ENCODE results near the gene DKK3. TPM values are rescaled to one million over a fixed set of nuclear protein-coding genes. Genes with fewer than 3 reads are reported as not detected.
A peak's percentile ranks its signal among the peaks of the same experiment; 100 is the strongest.

Gene DKK3
- total and polyA plus RNA-seq, 4 donors, result 3.1 to 9.9 (median 7.1) TPM

DNA sequence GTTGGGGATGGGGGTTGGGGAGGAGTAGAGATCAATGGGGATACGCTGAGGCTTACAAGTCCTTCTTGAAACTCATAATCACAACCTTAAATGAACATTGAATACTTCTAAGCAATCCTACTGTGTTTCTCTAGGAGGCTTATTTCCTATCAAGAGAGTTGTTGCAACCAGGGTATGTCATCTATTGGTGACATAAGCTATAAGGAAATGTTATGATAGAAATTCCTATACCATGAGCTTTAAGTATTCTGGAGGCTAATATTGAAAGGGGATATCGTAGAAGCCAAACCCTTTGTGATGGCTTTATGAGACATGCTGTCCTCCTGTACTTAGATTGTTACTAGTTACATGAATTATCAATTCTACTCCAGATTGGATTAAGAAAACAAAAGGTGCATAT is 72.9 kb downstream of the DKK3 start:
- H3K9me3 ChIP-seq (ENCODE audit: control insufficient read depth in 4 of 4, low read length in 3 of 4), result no peaks in the 10 kb centered on the region
- no peak overlapping the region for H3K27ac ChIP-seq (ENCODE audit: low read depth in 1 of 2, low read length in 2 of 2)
- H3K9ac ChIP-seq (ENCODE audit: low read depth in 1 of 2, low read length in 2 of 2), result no peak overlapping the region
- H3K4me1 ChIP-seq (ENCODE audit: control insufficient read depth in 4 of 4, insufficient read depth in 4 of 4, low read length in 3 of 4), result peaks cover 0 to 9% (median 0%) of the 10 kb centered on the region in 4 donors
- 95% methylated on average over 2 of the region's 2 CpGs for WGBS
- H3K27me3 ChIP-seq (ENCODE audit: control insufficient read depth in 4 of 4, insufficient read depth in 4 of 4, low read length in 3 of 4), result no peaks in the 10 kb centered on the region
- H3K36me3 ChIP-seq (ENCODE audit: control insufficient read depth in 4 of 4, insufficient read depth in 3 of 4, low read depth in 1 of 4, low read length in 3 of 4), result peaks cover 4 to 34% (median 18%) of the 10 kb centered on the region in 4 donors
- no peak for DNase-seq (ENCODE audit: low spot score)
- TF ChIP-seq HNF4G (IDR thresholded peaks at IDR 0.05) (no peak), JUND (IDR thresholded peaks at IDR 0.05) (no peak), SP1 (IDR thresholded peaks at IDR 0.05) (no peak), YY1 (IDR thresholded peaks at IDR 0.05) (no peak), FOXA2 (IDR thresholded peaks at IDR 0.05) (no peak)
- TF ChIP-seq, protein P1, sequence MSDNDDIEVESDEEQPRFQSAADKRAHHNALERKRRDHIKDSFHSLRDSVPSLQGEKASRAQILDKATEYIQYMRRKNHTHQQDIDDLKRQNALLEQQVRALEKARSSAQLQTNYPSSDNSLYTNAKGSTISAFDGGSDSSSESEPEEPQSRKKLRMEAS (IDR thresholded peaks at IDR 0.05), result no peak
- no peak overlapping the region for H3K4me3 ChIP-seq (ENCODE audit: low read depth in 1 of 3, low read length in 3 of 3)

GRCh38 chr11:11931461-11932055 is 76.9 kb downstream of the DKK3 start:
- H3K27ac ChIP-seq (ENCODE audit: low read depth in 1 of 2, low read length in 2 of 2), result no peak overlapping the region
- H3K9ac ChIP-seq (ENCODE audit: low read depth in 1 of 2, low read length in 2 of 2), result no peak overlapping the region
- H3K9me3 ChIP-seq (ENCODE audit: control insufficient read depth in 4 of 4, low read length in 3 of 4), result no peaks in the 10 kb centered on the region
- no peaks in the 10 kb centered on the region for H3K4me1 ChIP-seq (ENCODE audit: control insufficient read depth in 4 of 4, insufficient read depth in 4 of 4, low read length in 3 of 4)
- peaks cover 4 to 41% (median 17%) of the 10 kb centered on the region in 4 donors for H3K36me3 ChIP-seq (ENCODE audit: control insufficient read depth in 4 of 4, insufficient read depth in 3 of 4, low read depth in 1 of 4, low read length in 3 of 4)
- H3K27me3 ChIP-seq (ENCODE audit: control insufficient read depth in 4 of 4, insufficient read depth in 4 of 4, low read length in 3 of 4), result no peaks in the 10 kb centered on the region
- H3K4me3 ChIP-seq (ENCODE audit: low read depth in 1 of 3, low read length in 3 of 3), result no peak overlapping the region
- WGBS, result 55% methylated on average over 5 of the region's 5 CpGs
- TF ChIP-seq EGR1 (IDR thresholded peaks at IDR 0.05; ENCODE audit: low read depth in 2 of 2) (peak in 1 of 2 donors; percentile 17), RXRA (IDR thresholded peaks at IDR 0.05) (peak in 1 of 2 donors; percentile 32), CTCF (IDR thresholded peaks at IDR 0.05; ENCODE audit: low read depth, low read length, missing input control) (peak; percentile 70), HNF4A (conservative IDR thresholded peaks at IDR 0.05) (peak; percentile 7 to 20), NR2F2 (IDR thresholded peaks at IDR 0.05) (no peak), RAD21 (IDR thresholded peaks at IDR 0.05) (peak; percentile 96), GABPA (IDR thresholded peaks at IDR 0.05 in 1 of 2, conservative IDR thresholded peaks at IDR 0.05 in 1 of 2) (no peak)
- no peak for DNase-seq (ENCODE audit: low spot score)

- TF ChIP-seq SP1 (IDR thresholded peaks at IDR 0.05), result no peak
- TF ChIP-seq, protein P1 (IDR thresholded peaks at IDR 0.05), result no peak
- TF ChIP-seq, protein P2, sequence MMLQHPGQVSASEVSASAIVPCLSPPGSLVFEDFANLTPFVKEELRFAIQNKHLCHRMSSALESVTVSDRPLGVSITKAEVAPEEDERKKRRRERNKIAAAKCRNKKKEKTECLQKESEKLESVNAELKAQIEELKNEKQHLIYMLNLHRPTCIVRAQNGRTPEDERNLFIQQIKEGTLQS (IDR thresholded peaks at IDR 0.05), result no peak
- no peak for TF ChIP-seq HNF4G (IDR thresholded peaks at IDR 0.05)
- TF ChIP-seq CTCF (IDR thresholded peaks at IDR 0.05; ENCODE audit: low read depth, low read length, missing input control), result no peak
- TF ChIP-seq GABPA (IDR thresholded peaks at IDR 0.05 in 1 of 2, conservative IDR thresholded peaks at IDR 0.05 in 1 of 2), result no peak
- no peak for TF ChIP-seq RXRA (IDR thresholded peaks at IDR 0.05)
- no peak for TF ChIP-seq HNF4A (conservative IDR thresholded peaks at IDR 0.05)
- TF ChIP-seq, protein P3, sequence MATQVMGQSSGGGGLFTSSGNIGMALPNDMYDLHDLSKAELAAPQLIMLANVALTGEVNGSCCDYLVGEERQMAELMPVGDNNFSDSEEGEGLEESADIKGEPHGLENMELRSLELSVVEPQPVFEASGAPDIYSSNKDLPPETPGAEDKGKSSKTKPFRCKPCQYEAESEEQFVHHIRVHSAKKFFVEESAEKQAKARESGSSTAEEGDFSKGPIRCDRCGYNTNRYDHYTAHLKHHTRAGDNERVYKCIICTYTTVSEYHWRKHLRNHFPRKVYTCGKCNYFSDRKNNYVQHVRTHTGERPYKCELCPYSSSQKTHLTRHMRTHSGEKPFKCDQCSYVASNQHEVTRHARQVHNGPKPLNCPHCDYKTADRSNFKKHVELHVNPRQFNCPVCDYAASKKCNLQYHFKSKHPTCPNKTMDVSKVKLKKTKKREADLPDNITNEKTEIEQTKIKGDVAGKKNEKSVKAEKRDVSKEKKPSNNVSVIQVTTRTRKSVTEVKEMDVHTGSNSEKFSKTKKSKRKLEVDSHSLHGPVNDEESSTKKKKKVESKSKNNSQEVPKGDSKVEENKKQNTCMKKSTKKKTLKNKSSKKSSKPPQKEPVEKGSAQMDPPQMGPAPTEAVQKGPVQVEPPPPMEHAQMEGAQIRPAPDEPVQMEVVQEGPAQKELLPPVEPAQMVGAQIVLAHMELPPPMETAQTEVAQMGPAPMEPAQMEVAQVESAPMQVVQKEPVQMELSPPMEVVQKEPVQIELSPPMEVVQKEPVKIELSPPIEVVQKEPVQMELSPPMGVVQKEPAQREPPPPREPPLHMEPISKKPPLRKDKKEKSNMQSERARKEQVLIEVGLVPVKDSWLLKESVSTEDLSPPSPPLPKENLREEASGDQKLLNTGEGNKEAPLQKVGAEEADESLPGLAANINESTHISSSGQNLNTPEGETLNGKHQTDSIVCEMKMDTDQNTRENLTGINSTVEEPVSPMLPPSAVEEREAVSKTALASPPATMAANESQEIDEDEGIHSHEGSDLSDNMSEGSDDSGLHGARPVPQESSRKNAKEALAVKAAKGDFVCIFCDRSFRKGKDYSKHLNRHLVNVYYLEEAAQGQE (IDR thresholded peaks at IDR 0.05), result no peak
- TF ChIP-seq JUND (IDR thresholded peaks at IDR 0.05), result no peak
- TF ChIP-seq FOXA2 (IDR thresholded peaks at IDR 0.05), result no peak
- no peak for TF ChIP-seq EGR1 (IDR thresholded peaks at IDR 0.05; ENCODE audit: low read depth in 2 of 2)
- TF ChIP-seq YY1 (IDR thresholded peaks at IDR 0.05), result no peak
- TF ChIP-seq RAD21 (IDR thresholded peaks at IDR 0.05), result no peak
- no peak for TF ChIP-seq NR2F2 (IDR thresholded peaks at IDR 0.05)
- no peak for TF ChIP-seq TAF1 (conservative IDR thresholded peaks at IDR 0.05)
- Histone ChIP-seq H3K4me1 (ENCODE audit: control insufficient read depth in 4 of 4, insufficient read depth in 4 of 4, low read length in 3 of 4) (no peaks in the 10 kb centered on the region), H3K4me3 (ENCODE audit: low read depth in 1 of 3, low read length in 3 of 3) (no peak overlapping the region), H3K36me3 (ENCODE audit: control insufficient read depth in 4 of 4, insufficient read depth in 3 of 4, low read depth in 1 of 4, low read length in 3 of 4) (peaks cover 4 to 38% (median 15%) of the 10 kb centered on the region in 4 donors), H3K27ac (ENCODE audit: low read depth in 1 of 2, low read length in 2 of 2) (no peak overlapping the region), H3K9ac (ENCODE audit: low read depth in 1 of 2, low read length in 2 of 2) (no peak overlapping the region), H3K27me3 (ENCODE audit: control insufficient read depth in 4 of 4, insufficient read depth in 4 of 4, low read length in 3 of 4) (no peaks in the 10 kb centered on the region), H3K9me3 (ENCODE audit: control insufficient read depth in 4 of 4, low read length in 3 of 4) (no peaks in the 10 kb centered on the region)
- 88% methylated on average over 2 of the region's 2 CpGs for WGBS
- DNase-seq (ENCODE audit: low spot score), result no peak
Observed at GRCh38 chr11:11929920-11930319, 78.5 kb downstream of the DKK3 start.
